Trophoblast cell (in vitro differentiated cells and primary cell): Measurements from ENCODE around the gene LAMA3.

Source experiments
- DNase-seq, 2 donors: peaks; one replicate each; pipeline ENCODE4 v3.0.0-alpha.2; 2016
- H2AFZ ChIP-seq: 2 replicates; pipeline ENCODE4 v1.6.1; 2013; ENCODE audit warnings: low read length, moderate library complexity, mild to moderate bottlenecking; ENCODE audit not compliant: insufficient read depth, poor library complexity
- H2AK5ac ChIP-seq: 2 replicates; pipeline ENCODE4 v1.6.1; 2013; ENCODE audit warnings: mild to moderate bottlenecking, low read length
- H2BK120ac ChIP-seq: 2 replicates; pipeline ENCODE4 v1.6.1; 2013; ENCODE audit warnings: low read length, mild to moderate bottlenecking, moderate library complexity; ENCODE audit not compliant: insufficient read depth, poor library complexity
- H2BK12ac ChIP-seq: 2 replicates; pipeline ENCODE4 v1.6.1; 2013; ENCODE audit warnings: mild to moderate bottlenecking, low read length, moderate library complexity
- H2BK5ac ChIP-seq: 2 replicates; pipeline ENCODE4 v1.6.1; 2013; ENCODE audit warnings: low read length, low read depth, moderate library complexity, mild to moderate bottlenecking; ENCODE audit not compliant: poor library complexity
- H3K14ac ChIP-seq: 2 replicates; pipeline ENCODE4 v1.6.1; 2013; ENCODE audit warnings: mild to moderate bottlenecking, low read length
- H3K18ac ChIP-seq: 2 replicates; pipeline ENCODE4 v1.6.1; 2013; ENCODE audit warnings: mild to moderate bottlenecking, low read length
- H3K23ac ChIP-seq: 2 replicates; pipeline ENCODE4 v1.6.1; 2013; ENCODE audit warnings: low read length
- H3K27ac ChIP-seq: 2 replicates; pipeline ENCODE4 v1.5.1; 2013; ENCODE audit warnings: low read depth, mild to moderate bottlenecking, inconsistent platforms, low read length, moderate library complexity
- H3K27me3 ChIP-seq: 2 replicates; pipeline ENCODE4 v1.6.1; 2013; ENCODE audit warnings: inconsistent platforms, mild to moderate bottlenecking, low read length, moderate library complexity; ENCODE audit not compliant: insufficient read depth
- H3K36me3 ChIP-seq, 2 experiments: 1 replicate in 1 of 2; 2 replicates in 1 of 2; pipeline ENCODE4 v1.6.1; 2013; ENCODE audit warnings: low read length in 2 of 2, mild to moderate bottlenecking in 2 of 2, moderate library complexity in 1 of 2; ENCODE audit not compliant: insufficient read depth in 2 of 2, control insufficient read depth in 1 of 2
- H3K4ac ChIP-seq: 2 replicates; pipeline ENCODE4 v1.6.1; 2013; ENCODE audit warnings: low read depth, mild to moderate bottlenecking, low read length, moderate library complexity
- H3K4me1 ChIP-seq, 2 experiments: 1 replicate in 1 of 2; 2 replicates in 1 of 2; pipeline ENCODE4 v1.6.1; 2013; ENCODE audit warnings: low read length in 2 of 2, mild to moderate bottlenecking in 2 of 2, moderate library complexity in 1 of 2; ENCODE audit not compliant: insufficient read depth in 2 of 2, control insufficient read depth in 1 of 2
- H3K4me2 ChIP-seq: 2 replicates; pipeline ENCODE4 v1.6.1; 2013; ENCODE audit warnings: inconsistent platforms, mild to moderate bottlenecking, low read length, moderate library complexity
- H3K4me3 ChIP-seq: 2 replicates; pipeline ENCODE4 v1.5.1; 2013; ENCODE audit warnings: mild to moderate bottlenecking, low read depth, low read length, inconsistent platforms
- H3K79me1 ChIP-seq: one replicate; pipeline ENCODE4 v1.6.1; 2013; ENCODE audit warnings: low read length
- H3K79me2 ChIP-seq: 2 replicates; pipeline ENCODE4 v1.6.1; 2013; ENCODE audit warnings: low read length, mild to moderate bottlenecking; ENCODE audit not compliant: control insufficient read depth, insufficient read depth, poor library complexity
- H3K9ac ChIP-seq: 2 replicates; pipeline ENCODE4 v1.6.1; 2013; ENCODE audit warnings: mild to moderate bottlenecking, low read length
- H3K9me3 ChIP-seq: 2 replicates; pipeline ENCODE4 v1.6.1; 2013; ENCODE audit warnings: low read depth, mild to moderate bottlenecking, control low read depth, inconsistent platforms, low read length; ENCODE audit not compliant: insufficient read depth
- H4K12ac ChIP-seq: 2 replicates; pipeline ENCODE4 v1.6.1; 2013; ENCODE audit warnings: low read depth, mild to moderate bottlenecking, low read length, moderate library complexity
- H4K8ac ChIP-seq: 2 replicates; pipeline ENCODE4 v1.6.1; 2013; ENCODE audit warnings: low read depth, mild to moderate bottlenecking, low read length, moderate library complexity
- H4K91ac ChIP-seq: one replicate; pipeline ENCODE4 v1.6.1; 2013; ENCODE audit warnings: low read depth, mild to moderate bottlenecking, low read length, moderate library complexity
- WGBS: extraction: QIAGEN DNeasy Blood & Tissue Kit; methylation state at CpG from one replicate; pipeline ENCODE4 v1.1.7; 2013; ENCODE audit warnings: missing lambda C conversion rate; ENCODE audit not compliant: insufficient read length, insufficient coverage; ENCODE audit errors: extremely low coverage; 5-methylcytosine and 5-hydroxymethylcytosine counted together

Gene LAMA3

DNA sequence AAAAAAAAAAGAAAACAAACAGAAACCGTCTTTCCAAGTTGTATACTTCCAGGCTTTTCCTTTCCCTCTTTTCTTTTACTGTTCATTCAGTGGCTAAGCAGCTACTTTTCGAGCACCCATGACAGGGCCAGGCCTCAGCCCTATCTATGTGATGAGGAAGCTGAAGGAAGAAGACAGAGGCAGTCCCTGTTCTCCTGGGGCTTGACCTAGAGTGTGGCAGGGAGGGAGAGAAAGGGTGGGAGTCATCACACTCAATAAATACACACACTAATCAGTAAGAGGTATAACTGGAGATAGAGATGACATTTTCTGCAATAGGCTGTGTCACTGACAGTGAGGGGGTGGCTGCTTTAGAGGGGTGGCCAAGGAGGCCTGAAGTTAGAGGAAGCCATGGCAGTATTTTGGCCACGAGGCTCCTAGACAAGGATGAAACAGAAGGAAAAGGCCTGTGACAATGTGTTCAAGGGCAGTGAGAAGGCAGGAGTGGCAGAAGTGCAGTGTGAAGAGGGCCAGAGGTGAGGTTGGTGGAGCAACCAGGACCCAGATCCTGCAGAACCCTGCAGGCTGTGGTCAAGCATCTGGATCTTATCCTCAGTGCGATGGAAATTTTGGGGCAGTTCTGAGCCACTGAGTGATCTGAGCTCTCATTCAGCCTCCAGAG lies 193.5 kb downstream of the LAMA3 start:
- no peak for DNase-seq
- Histone ChIP-seq H3K27me3 (no peaks in the 10 kb centered on the region), H3K4me1 (no peaks in the 10 kb centered on the region), H3K27ac (no peak overlapping the region), H4K8ac (no peak overlapping the region), H3K4ac (no peak overlapping the region), H3K14ac (no peak overlapping the region), H2AK5ac (no peak overlapping the region), H3K4me3 (no peak overlapping the region), H2BK120ac (no peak overlapping the region), H3K4me2 (no peak overlapping the region), H3K18ac (no peak overlapping the region), H3K9ac (no peak overlapping the region), H3K79me1 (no peaks in the 10 kb centered on the region), H3K9me3 (no peaks in the 10 kb centered on the region), H2BK12ac (no peak overlapping the region), H4K12ac (no peak overlapping the region), H2BK5ac (no peak overlapping the region), H3K23ac (no peak overlapping the region), H3K36me3 (no peaks in the 10 kb centered on the region), H4K91ac (no peak overlapping the region), H2AFZ (no peak overlapping the region), H3K79me2 (no peaks in the 10 kb centered on the region)
- no CpG with 5 or more reads among the region's 4 CpGs for WGBS

DNA sequence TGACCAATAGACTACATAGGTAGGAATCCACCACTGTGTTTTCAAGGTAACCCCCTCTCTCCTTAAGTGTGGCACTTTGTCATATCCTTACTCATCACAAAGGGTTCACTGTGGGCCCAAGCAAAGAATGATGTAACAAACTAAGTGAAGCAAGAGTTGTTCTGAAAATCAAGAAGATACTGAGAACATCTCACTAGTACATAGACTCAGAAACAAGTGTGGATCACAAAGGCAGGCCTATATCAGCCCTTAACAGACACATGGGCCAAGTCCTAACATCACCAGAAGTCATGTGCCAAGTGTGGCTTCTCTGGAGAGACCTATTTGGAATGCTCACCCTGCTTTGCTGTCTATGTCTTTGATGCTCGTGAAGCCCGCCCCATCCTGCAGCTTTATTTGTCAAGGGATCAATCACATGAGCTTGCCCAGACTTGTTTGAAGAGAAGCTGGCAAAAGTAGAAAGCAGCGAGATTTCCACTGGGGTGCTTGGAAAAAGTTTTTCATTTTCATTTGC lies 194.1 kb downstream of the LAMA3 start:
- peak overlapping the region; percentile 30 for H3K9ac ChIP-seq
- no peak overlapping the region for H3K14ac ChIP-seq
- H4K12ac ChIP-seq = no peak overlapping the region
- no peak overlapping the region for H3K23ac ChIP-seq
- no peak overlapping the region for H2BK5ac ChIP-seq
- no peaks in the 10 kb centered on the region for H3K9me3 ChIP-seq
- no peak overlapping the region for H4K91ac ChIP-seq
- H4K8ac ChIP-seq = no peak overlapping the region
- H2BK120ac ChIP-seq = no peak overlapping the region
- H3K4me3 ChIP-seq = no peak overlapping the region
- no peak overlapping the region for H3K4me2 ChIP-seq
- H2BK12ac ChIP-seq = no peak overlapping the region
- H3K36me3 ChIP-seq = no peaks in the 10 kb centered on the region
- H3K79me1 ChIP-seq = no peaks in the 10 kb centered on the region
- DNase-seq = no peak
- H3K27me3 ChIP-seq = no peaks in the 10 kb centered on the region
- no peaks in the 10 kb centered on the region for H3K4me1 ChIP-seq
- no peaks in the 10 kb centered on the region for H3K79me2 ChIP-seq
- no peak overlapping the region for H2AK5ac ChIP-seq
- no peak overlapping the region for H3K27ac ChIP-seq
- WGBS = no CpG with 5 or more reads among the region's 3 CpGs
- H2AFZ ChIP-seq = no peak overlapping the region
- H3K18ac ChIP-seq = no peak overlapping the region
- H3K4ac ChIP-seq = no peak overlapping the region

DNA sequence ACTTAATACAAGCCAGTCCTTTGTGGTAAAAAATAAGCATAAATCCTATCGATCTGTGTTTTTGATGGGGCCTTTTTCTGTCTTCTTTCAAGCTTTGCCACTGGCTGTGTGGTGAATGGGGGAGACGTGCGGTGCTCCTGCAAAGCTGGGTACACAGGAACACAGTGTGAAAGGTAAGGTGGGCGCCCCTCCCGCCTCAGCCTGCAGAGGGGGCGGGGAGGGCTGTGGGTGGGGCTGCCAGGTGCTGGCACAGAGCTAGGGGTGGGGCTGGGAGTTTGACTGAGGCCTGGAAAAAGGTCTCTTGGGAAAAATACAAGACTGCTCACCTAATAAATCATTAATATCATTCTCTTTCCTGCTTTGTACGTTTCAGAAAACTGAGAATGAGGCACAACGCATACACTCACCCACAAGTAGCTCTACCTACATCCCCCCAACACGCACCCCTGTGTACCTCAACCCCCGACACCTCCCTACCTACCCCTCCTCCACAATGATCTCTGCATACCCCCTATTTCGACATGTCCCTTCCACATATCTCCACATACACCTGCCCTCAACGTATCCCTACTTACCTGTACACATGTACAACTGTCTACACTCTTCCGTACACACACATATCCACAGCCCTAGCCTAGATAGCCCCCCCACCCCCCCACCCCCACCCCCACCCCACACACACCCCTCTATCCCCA lies 195.6 kb downstream of the LAMA3 start:
- Histone ChIP-seq H3K9me3 (no peaks in the 10 kb centered on the region), H2AFZ (no peak overlapping the region), H3K9ac (no peak overlapping the region), H3K4ac (no peak overlapping the region), H3K79me1 (no peaks in the 10 kb centered on the region), H2AK5ac (no peak overlapping the region), H3K4me2 (no peak overlapping the region), H3K4me3 (no peak overlapping the region), H3K4me1 (no peaks in the 10 kb centered on the region), H2BK5ac (no peak overlapping the region), H3K79me2 (no peaks in the 10 kb centered on the region), H3K14ac (no peak overlapping the region), H3K27me3 (no peaks in the 10 kb centered on the region), H3K23ac (no peak overlapping the region), H4K12ac (no peak overlapping the region), H3K27ac (no peak overlapping the region), H2BK120ac (no peak overlapping the region), H4K91ac (no peak overlapping the region), H2BK12ac (no peak overlapping the region), H4K8ac (no peak overlapping the region), H3K36me3 (no peaks in the 10 kb centered on the region), H3K18ac (no peak overlapping the region)
- DNase-seq = no peak
- 100% methylated on average over 2 of the region's 13 CpGs for WGBS

DNA sequence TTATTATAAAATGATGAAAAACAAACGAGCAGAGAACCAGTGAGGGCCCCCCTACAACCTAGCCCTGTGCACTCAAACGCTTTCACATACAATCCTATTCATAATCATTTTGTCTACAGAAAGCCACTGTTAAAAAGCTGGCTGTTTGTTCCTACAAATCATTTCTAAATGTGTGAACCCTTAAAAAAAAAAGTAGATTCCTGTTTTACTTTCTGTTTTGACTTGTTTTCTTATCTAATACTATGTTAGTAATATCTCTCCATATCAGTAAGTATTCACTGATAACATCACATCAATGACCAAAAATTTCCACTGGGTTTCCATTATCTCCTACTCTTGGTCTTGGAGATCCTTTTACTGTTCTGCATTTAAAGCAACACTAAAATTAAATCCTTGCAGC lies 196.5 kb downstream of the LAMA3 start:
- Histone ChIP-seq H3K14ac (no peak overlapping the region), H4K8ac (no peak overlapping the region), H3K9me3 (no peaks in the 10 kb centered on the region), H3K27me3 (no peaks in the 10 kb centered on the region), H3K4me1 (no peaks in the 10 kb centered on the region), H2AK5ac (no peak overlapping the region), H3K9ac (no peak overlapping the region), H2BK12ac (no peak overlapping the region), H2BK5ac (no peak overlapping the region), H3K4me2 (no peak overlapping the region), H2BK120ac (no peak overlapping the region), H3K18ac (no peak overlapping the region), H3K27ac (no peak overlapping the region), H3K23ac (no peak overlapping the region), H4K91ac (no peak overlapping the region), H4K12ac (no peak overlapping the region), H3K4ac (no peak overlapping the region), H2AFZ (no peak overlapping the region), H3K79me1 (no peaks in the 10 kb centered on the region), H3K36me3 (no peaks in the 10 kb centered on the region), H3K79me2 (no peaks in the 10 kb centered on the region), H3K4me3 (no peak overlapping the region)
- DNase-seq = peak in 1 of 2 donors; percentile 52
- no CpG with 5 or more reads among the region's 2 CpGs for WGBS
